Measurements from ENCODE around the gene CD3E.
"Not testable (repeated sequence)": the region's sequence is repeated elsewhere in the genome, so short reads cannot be mapped to it uniquely, and the experiment has no call there.

The CD3E gene

GRCh38 chr11:118291477-118292135 lies 12.9 kb upstream of the CD3E start:
- DNase-seq: no peak

GRCh38 chr11:118294053-118294452 lies 10.5 kb upstream of the CD3E start:
- no peak for DNase-seq

GRCh38 chr11:118295199-118295598 lies 9.3 kb upstream of the CD3E start:
- DNase-seq: no peak

GRCh38 chr11:118295815-118296454 lies 8.6 kb upstream of the CD3E start:
- no peak for DNase-seq

GRCh38 chr11:118301600-118302195 lies 2.8 kb upstream of the CD3E start:
- no peak for DNase-seq

GRCh38 chr11:118304227-118304567 lies 333 bp upstream of the CD3E start:
- no peak for DNase-seq

DNA sequence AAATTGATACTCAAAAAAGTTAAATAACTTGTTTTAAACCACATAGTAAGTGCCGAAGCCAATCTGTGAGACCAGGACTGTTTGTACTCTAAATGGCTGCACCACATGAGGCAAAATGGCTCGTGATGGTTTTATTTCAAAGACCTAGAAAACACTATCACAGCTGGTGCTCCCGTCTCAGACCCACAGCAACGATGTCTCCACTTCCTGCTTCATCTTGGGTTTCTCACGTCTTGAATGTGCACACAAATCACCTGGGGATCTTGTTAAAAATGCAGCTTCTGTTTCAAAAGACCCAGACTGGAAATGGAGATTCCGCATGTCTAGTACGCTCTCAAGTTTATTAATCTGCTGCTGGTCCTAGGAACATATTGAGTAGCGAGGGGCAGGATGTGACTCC lies 1.2 kb downstream of the CD3E start:
- no peak for DNase-seq

- DNase-seq: no peak
Observed at GRCh38 chr11:118306556-118306955, 2.0 kb downstream of the CD3E start.

- not testable (repeated sequence) for DNase-seq
Observed at GRCh38 chr11:118308995-118309528, 4.5 kb downstream of the CD3E start.

GRCh38 chr11:118310271-118310670 lies 5.7 kb downstream of the CD3E start:
- DNase-seq: no peak

- DNase-seq: no peak
Observed at GRCh38 chr11:118310781-118311485, 6.4 kb downstream of the CD3E start.

- no peak for DNase-seq
Observed at GRCh38 chr11:118311518-118311917, 7.0 kb downstream of the CD3E start.

- no peak for DNase-seq
Observed at GRCh38 chr11:118312328-118312727, 7.8 kb downstream of the CD3E start.

DNA sequence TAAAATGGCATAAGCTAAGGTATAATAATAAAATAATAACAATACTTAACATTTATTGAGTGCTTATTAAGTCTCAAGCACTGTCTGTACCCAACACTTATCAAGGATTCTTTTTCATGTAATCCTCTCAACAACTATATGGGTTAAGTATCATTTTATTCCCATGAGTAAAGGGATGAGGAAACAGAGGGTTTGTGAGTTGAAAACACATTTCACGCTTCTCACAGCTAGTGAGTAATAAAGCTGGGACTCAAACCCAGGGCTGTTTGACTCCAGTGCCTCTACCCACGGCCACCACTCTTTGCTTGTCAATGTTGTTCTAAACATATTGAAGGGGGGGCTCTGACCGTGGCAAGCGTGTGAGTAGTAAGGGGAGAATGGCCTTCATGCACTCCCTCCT lies 8.7 kb downstream of the CD3E start:
- no peak for DNase-seq

GRCh38 chr11:118314988-118315411 lies 10.5 kb downstream of the CD3E start:
- DNase-seq: no peak

GRCh38 chr11:118318124-118318523 lies 13.6 kb downstream of the CD3E start:
- DNase-seq: no peak

DNA sequence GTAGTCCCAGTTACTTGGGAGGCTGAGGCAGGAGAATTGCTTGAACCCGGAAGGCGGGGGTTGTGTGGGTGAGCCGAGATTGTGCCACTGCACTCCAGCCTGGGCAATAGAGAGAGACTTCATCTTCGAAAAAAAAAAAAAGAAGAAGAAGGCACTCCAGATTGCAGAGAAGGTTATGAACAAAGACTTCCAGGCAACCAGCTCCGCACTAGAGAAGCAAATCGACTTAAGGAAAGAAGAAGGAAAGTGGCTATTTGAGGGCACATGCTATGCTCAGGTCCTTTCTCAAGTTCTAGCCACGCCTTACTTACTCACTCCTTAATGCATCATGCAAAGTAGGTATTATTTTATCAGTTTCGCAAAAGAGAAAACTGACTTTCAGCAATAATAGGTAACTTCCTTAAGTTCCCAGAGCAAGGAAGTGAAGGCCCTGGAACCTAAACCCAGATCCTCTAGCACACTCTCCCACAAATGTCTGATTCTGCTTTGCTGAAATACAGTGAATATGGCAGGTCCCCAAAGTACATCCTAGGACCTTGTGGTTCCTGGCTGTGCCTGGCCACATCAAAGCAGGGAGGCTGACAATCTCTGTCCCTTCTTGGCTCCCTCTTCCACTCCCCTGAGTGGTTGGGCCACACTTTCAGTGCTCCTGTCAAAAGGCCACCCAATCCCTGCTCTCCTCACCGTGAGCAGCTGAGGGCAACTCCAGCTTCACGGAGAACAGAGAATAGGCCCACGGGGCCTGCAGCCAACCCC lies 14.2 kb downstream of the CD3E start:
- DNase-seq: no peak

GRCh38 chr11:118319337-118319707 lies 14.8 kb downstream of the CD3E start:
- DNase-seq: no peak

DNA sequence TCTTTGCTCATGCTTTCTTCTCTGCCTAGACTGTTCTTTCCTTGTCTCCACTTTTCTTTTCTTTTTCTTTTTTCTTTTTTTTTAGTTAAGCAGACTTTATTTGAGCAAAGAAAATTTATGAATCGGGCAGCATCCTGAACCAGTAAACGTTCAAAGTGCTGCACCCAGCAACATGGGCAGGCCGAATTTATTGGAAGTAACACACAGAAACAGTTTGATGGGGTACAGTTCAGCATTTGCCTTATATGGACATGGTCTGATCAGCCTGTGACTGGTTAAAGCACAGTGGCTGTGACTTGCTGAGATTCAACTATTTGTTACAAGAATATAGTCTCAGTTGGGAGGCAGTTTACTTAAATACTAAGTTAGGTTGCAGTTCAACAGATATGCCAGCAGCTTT lies 16.0 kb downstream of the CD3E start:
- no peak for DNase-seq

GRCh38 chr11:118321386-118322082 lies 17.0 kb downstream of the CD3E start:
- DNase-seq: no peak

GRCh38 chr11:118322721-118323120 lies 18.2 kb downstream of the CD3E start:
- no peak for DNase-seq

DNA sequence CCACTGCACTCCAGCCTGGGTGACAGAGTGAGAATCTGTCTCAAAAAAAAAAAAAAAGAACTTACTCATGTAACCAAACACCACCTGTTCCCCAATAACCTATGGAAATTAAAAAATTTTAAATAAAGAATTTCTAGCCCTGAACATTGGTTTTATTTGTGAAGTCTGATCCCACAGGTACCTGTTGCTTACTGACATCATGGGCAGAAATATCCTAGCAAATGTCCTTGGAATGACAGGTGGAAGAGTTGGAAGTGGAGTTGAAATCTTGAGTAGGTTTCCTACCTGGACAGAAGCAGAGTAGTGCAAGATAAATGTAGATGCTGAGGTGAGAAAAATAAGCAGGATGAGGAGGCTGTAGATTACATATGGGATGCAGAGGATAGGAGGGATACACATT lies 20.8 kb downstream of the CD3E start:
- DNase-seq: no peak
